GM18508 (cell line): ENCODE measurements around the gene GLDC.

Source experiments
- ATAC-seq: cut with Tn5 transposase; IDR thresholded peaks from one replicate; pipeline ENCODE4 v1.9.1; 2021; ENCODE audit warnings: moderate number of reproducible peaks; ENCODE audit not compliant: insufficient read depth, unreplicated experiment

The GLDC gene

GRCh38 chr9:6525326-6526045 is 120.0 kb downstream of the GLDC start:
- no peak for ATAC-seq

GRCh38 chr9:6522263-6522662 is 123.3 kb downstream of the GLDC start:
- ATAC-seq = no peak

GRCh38 chr9:6512085-6512657 is 133.4 kb downstream of the GLDC start:
- no peak for ATAC-seq

GRCh38 chr9:6506571-6506970 is 139.0 kb downstream of the GLDC start:
- no peak for ATAC-seq

GRCh38 chr9:6502399-6502798 is 143.1 kb downstream of the GLDC start:
- no peak for ATAC-seq

GRCh38 chr9:6501526-6502210 is 143.9 kb downstream of the GLDC start:
- no peak for ATAC-seq

- no peak for ATAC-seq
Observed at GRCh38 chr9:6498982-6499381, 146.5 kb downstream of the GLDC start.

- ATAC-seq = no peak
Observed at GRCh38 chr9:6495466-6495865, 150.1 kb downstream of the GLDC start.

GRCh38 chr9:6490863-6491262 is 154.7 kb downstream of the GLDC start:
- ATAC-seq = no peak

- no peak for ATAC-seq
Observed at GRCh38 chr9:6489099-6489498, 156.4 kb downstream of the GLDC start.

GRCh38 chr9:6488395-6488794 is 157.1 kb downstream of the GLDC start:
- ATAC-seq = no peak

GRCh38 chr9:6484210-6484609 is 161.3 kb downstream of the GLDC start:
- ATAC-seq = no peak
